ENCODE measurements around the gene TCTN1.
"Not testable (repeated sequence)": the region's sequence is repeated elsewhere in the genome, so short reads cannot be mapped to it uniquely, and the experiment has no call there.

TCTN1 gene

GRCh38 chr12:110613771-110614684, at the start of gene TCTN1:
TSS of gene TCTN1 (plus strand) at chr12:110614129. CDS start at chr12:110614183, 54 bp downstream.
- DNase-seq: peak; percentile 95

GRCh38 chr12:110564471-110564991, 49.4 kb upstream of the TCTN1 start:
- no peak for DNase-seq

GRCh38 chr12:110565894-110566871, 47.7 kb upstream of the TCTN1 start:
- no peak for DNase-seq

- no peak for DNase-seq
Measured at GRCh38 chr12:110566993-110567392, 46.9 kb upstream of the TCTN1 start.

GRCh38 chr12:110568752-110569151, 45.2 kb upstream of the TCTN1 start:
- no peak for DNase-seq

- DNase-seq: not testable (repeated sequence)
Measured at GRCh38 chr12:110569838-110570237, 44.1 kb upstream of the TCTN1 start.

GRCh38 chr12:110570798-110571197, 43.1 kb upstream of the TCTN1 start:
- not testable (repeated sequence) for DNase-seq

- no peak for DNase-seq
Measured at GRCh38 chr12:110574044-110574443, 39.9 kb upstream of the TCTN1 start.

GRCh38 chr12:110574717-110575230, 39.2 kb upstream of the TCTN1 start:
- not testable (repeated sequence) for DNase-seq

- no peak for DNase-seq
Measured at GRCh38 chr12:110575326-110575725, 38.6 kb upstream of the TCTN1 start.

GRCh38 chr12:110576504-110576903, 37.4 kb upstream of the TCTN1 start:
- DNase-seq: no peak

GRCh38 chr12:110577864-110578693, 35.9 kb upstream of the TCTN1 start:
- DNase-seq: no peak

- DNase-seq: no peak
Measured at GRCh38 chr12:110578694-110579534, 35.0 kb upstream of the TCTN1 start.

GRCh38 chr12:110579535-110580253, 34.2 kb upstream of the TCTN1 start:
- no peak for DNase-seq

- no peak for DNase-seq
Measured at GRCh38 chr12:110581931-110582275, 32.0 kb upstream of the TCTN1 start.

- DNase-seq: peak; percentile 81
Measured at GRCh38 chr12:110582276-110583136, 31.4 kb upstream of the TCTN1 start.

GRCh38 chr12:110583137-110584059, 30.5 kb upstream of the TCTN1 start, which contains the start of gene PPTC7:
TSS of gene PPTC7 (minus strand) at chr12:110583318. CDS start at chr12:110583031, 287 bp downstream.
- peak; percentile 89 for DNase-seq

- DNase-seq: no peak
Measured at GRCh38 chr12:110585231-110585799, 28.6 kb upstream of the TCTN1 start.
